Esophagus mucosa (tissue), 1 donor: ENCODE data around the gene ADPRHL1. TPM values are rescaled to one million over a fixed set of nuclear protein-coding genes. Genes with fewer than 3 reads are reported as not detected.

Experiments used
- ATAC-seq: fragments of 200-7000 bp; cut with Tn5 transposase; one replicate; pipeline ENCODE4 v1.9.1; 2020
- total RNA-seq: library from RNA; stranded (reverse); gene quantifications from one replicate; pipeline ENCODE4 v1.2.4, GENCODE V29; 2023
- donor health status: DM: yes; HTN: yes; CAD: no.

The ADPRHL1 gene
- total RNA-seq, 1 donor from 2014 or later, result 2.5 TPM

- no peak for ATAC-seq
Measured at GRCh38 chr13:113367020-113367560, 86.2 kb downstream of the ADPRHL1 start.

DNA sequence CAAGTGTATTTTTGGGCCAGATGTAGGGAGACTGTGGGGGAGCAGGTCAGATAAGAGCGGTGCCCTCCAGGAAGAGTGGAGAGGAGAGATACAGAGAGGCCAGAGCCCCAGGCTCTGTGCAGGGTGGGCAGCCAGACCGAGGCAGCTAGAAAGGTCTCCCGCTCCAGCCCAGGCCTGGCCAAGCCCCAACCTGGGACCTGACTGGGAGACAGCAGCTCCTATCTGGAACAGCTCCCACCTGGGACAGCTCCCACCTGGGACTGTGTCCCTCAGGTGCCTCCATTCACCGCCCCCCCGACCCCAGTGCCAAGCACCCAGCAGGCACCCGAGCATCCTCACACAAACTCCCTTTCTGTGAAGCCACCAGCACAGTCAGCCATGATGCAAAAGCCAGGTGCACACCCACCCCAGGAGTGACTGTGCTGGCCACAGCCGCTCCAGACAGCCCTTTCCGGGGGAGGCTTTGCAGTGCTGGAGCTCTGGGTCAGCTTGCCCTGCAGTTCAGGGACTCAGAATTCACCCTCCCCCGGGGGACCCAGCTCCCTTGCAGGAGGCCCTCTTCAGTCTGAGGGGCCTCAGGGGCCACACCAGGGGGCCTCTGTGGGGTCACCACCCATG lies 87.2 kb downstream of the ADPRHL1 start:
- ATAC-seq, result no peak

DNA sequence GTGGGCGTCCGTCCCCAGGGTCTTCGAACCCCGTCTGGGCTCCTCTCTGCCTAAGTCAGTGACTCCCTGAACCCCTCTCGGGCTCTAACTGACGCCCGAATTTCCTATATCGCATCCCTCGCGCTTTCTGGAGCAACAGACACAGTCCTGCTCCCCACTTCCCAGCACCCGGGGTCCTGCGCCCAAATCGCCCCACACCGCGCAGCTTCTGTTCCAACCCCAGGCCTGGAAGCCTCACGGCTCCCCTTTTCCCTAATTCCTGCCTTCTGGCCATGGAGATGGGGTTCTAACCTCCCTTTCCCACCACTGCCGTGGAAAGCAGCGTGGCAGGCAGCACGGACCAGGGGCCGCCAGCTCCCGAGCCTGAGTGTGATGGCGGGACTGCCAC lies 87.7 kb downstream of the ADPRHL1 start:
- no peak for ATAC-seq

- ATAC-seq, result no peak
Measured at GRCh38 chr13:113364901-113365582, 88.2 kb downstream of the ADPRHL1 start.

DNA sequence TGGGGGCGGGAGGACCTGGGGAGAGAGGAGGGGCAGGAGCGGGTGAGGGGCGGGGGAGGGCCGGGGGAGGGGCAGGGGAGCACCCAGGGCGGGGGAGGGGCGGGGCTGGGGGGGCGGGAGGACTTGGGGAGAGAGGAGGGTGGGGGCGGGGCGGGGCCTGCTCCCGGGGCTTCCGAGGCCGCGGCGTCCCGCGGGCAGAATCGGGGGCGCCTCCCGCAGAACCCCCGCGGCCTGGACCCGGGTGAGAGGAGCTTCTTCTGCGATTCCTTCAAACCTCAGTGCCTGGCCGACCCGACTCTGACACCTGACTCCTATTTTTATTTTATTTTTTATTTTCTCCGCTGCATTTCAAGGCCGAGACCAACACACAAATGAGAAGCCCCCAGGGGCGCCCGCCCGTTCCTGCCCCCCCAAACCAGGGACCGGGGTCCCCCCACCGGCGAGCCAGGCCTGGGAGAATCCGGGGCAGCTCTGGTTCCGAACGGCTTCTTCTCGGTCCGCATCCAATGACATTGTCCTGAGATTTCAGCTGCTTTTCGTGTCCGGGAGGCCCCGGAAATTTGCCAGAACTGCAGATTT lies 88.9 kb downstream of the ADPRHL1 start:
- ATAC-seq, result no peak

DNA sequence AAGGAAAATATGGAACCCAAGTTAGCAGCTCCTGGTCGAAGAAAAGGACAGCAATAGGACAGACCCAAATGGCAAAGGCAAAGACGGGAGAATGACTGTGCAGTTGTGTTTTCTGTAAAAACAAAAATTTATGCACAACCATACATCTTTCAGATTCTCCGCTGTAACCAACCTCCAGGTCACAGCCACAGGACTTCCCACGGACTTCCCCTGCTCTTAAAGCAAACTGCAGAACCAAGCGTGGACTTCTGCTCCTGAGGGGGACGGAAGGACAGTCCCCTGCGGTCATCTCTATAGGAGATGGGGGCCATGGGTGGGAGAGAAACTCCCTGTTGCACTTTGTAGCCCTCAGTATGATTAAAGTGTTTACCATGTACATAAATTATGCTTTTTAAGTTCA lies 91.9 kb downstream of the ADPRHL1 start:
- ATAC-seq, result no peak

DNA sequence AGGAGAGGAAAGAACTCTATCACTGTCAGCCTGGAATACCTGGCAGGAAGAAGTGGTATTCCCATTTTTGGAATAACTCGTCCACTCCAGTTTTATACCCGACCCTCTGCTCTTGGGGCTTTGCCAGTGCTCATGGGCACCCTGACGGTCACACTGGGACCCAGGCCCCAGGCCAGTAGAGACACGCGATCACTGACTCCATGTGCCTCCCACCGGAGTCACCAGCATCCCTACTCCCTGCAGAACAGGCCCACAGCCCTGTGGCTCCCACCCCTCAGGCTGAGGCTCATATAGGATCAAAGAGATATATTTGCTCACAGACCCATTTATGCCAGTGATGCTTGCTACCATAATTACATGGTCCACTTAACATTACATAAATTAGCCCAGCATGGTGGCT lies 92.8 kb downstream of the ADPRHL1 start:
- no peak for ATAC-seq

DNA sequence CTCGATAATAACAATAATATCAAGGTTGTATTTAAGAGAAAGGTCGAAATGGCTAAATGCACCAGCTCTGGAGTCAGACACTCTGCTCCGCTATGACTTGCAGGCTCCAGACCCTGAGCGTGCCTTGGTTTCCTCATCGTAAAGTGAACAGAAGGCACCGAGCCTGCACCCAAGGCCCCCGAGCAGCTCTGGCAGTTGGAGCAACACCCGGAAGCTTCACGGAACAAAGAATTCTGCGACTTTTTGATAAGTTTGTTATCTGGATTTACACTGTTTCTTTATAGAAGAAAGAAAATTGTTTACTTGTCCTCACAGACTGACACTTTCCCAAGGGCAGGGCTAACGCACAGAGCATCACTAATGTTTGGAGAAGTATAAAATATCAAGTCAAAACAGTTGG lies 93.7 kb downstream of the ADPRHL1 start:
- ATAC-seq, result no peak

- no peak for ATAC-seq
Measured at GRCh38 chr13:113358653-113359190, 94.6 kb downstream of the ADPRHL1 start.

GRCh38 chr13:113357529-113357928 lies 95.8 kb downstream of the ADPRHL1 start:
- ATAC-seq, result no peak

DNA sequence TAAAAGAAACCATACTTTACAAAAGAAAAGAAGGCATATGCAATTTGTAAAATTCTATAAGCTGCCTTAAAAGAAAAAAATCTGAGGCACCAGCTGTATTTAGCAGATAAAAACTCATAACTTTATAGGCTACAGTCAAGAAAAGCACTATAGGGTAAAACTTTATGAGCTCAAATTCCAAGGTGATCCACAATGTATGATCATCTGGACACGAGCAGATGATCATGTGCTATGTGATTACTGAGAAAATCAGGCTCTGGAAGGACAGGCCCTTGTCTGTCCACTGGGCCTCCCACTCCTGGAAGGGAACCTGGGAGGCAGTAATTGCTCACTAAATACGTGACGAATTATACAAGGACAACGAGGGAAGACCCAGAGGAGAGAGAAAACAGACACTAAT lies 96.7 kb downstream of the ADPRHL1 start:
- no peak for ATAC-seq

- no peak for ATAC-seq
Measured at GRCh38 chr13:113355621-113356020, 97.7 kb downstream of the ADPRHL1 start.

- no peak for ATAC-seq
Measured at GRCh38 chr13:113354831-113355610, 98.3 kb downstream of the ADPRHL1 start.

DNA sequence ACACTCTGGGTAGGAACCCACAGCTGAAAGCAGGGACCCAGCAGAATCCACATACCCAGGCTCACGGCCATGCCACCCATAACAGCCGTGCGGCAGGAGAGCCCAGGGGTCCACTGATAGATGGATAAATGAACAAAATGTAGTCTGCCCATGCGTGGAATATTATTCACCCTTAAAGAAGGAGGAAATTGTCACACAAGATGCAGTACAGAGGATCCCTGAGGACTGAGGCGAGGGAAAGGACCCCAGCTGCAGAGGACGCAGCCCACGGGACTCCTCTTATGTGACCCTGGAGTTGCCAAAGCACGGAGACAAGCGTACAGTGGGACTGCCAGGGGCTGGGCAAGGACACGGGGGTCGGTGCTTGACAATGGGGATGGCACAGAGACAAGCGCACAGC lies 100.0 kb downstream of the ADPRHL1 start:
- ATAC-seq, result no peak

- peak; percentile 14 for ATAC-seq
Measured at GRCh38 chr13:113351514-113352026, 101.7 kb downstream of the ADPRHL1 start.

GRCh38 chr13:113350938-113351335 lies 102.4 kb downstream of the ADPRHL1 start:
- ATAC-seq, result no peak

DNA sequence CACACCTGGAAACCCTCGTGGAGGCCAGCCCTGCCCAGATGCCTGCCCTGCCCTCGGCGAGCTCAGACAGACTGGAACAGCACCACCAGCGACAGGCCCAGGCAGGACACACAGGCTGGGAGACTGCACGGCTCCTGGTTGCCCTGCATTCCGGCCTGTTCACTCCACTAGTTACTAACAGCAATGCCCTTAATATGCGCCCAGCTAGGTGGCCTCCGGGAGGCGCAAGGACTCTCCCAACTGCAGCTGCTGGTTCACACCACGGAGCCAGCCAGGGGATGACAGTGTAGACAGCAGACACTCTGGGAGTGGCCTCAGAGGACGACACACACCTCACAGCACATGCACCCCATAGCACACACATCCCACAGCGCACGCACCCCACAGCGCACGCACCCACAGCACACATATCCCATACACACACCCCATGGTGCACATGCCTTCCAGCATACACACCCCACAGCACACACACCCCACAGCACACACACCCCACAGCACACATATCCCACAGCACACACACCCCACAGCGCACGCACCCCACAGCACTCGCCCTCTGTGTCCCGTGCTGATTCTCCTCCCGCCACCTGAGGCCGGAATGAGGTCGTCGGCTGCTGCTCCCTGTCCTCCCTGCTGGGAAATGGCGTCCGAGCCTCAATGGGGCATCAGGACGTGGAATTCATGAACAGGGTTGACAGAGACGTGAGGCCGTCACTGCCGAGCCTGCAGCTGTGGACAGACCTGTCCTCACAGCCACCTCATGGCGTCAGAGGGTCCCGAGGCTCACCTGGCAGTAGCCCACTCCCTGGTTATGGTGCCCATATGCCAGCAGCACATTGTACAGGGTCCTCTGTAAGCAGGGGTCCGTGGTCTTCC lies 103.0 kb downstream of the ADPRHL1 start:
- ATAC-seq, result peak; percentile 96
